ENCODE data around the gene IQCK.

GRCh38 chr16:19704321-19705145, 13.5 kb upstream of the IQCK start:
- TF ChIP-seq CTCF (IDR thresholded peaks at IDR 0.05; ENCODE audit: low read depth, low read length, poor library complexity, severe bottlenecking) = no peak
- no peak for TF ChIP-seq EZH2phosphoT487 (IDR thresholded peaks at IDR 0.05; ENCODE audit: borderline replicate concordance, low read length)

Data from DOHH2 (cell line).